ENCODE data around the gene OPN1MW3. TPM values are rescaled to one million over a fixed set of nuclear protein-coding genes. Genes with fewer than 3 reads are reported as not detected.
"Not testable (repeated sequence)": the region's sequence is repeated elsewhere in the genome, so short reads cannot be mapped to it uniquely, and the experiment has no call there.

The OPN1MW3 gene
- polyA plus RNA-seq, 1 donor from 2014 or later = not detected

- Histone ChIP-seq H3K36me3 (ENCODE audit: insufficient read depth, low read length) (no peaks in the 10 kb centered on the region), H3K27me3 (ENCODE audit: insufficient read depth, low read depth, low read length) (no peaks in the 10 kb centered on the region), H3K4me2 (ENCODE audit: low read length) (no peak overlapping the region), H3K9me2 (ENCODE audit: insufficient read depth, low read length) (no peaks in the 10 kb centered on the region), H3K9ac (ENCODE audit: low read length) (no peak overlapping the region), H2AFZ (ENCODE audit: low read depth, low read length) (no peak overlapping the region), H3K9me3 (ENCODE audit: low read length) (no peaks in the 10 kb centered on the region), H3K27ac (ENCODE audit: low read length) (no peak overlapping the region), H3K4me3 (ENCODE audit: low read length) (no peak overlapping the region), H3F3A (ENCODE audit: insufficient read depth, low read length, poor library complexity, severe bottlenecking) (no peaks in the 10 kb centered on the region), H4K20me1 (ENCODE audit: insufficient read depth) (no peaks in the 10 kb centered on the region), H3K79me2 (replicated peaks; ENCODE audit: insufficient read depth, low read length) (no peaks in the 10 kb centered on the region)
- TF ChIP-seq EP300 (conservative IDR thresholded peaks at IDR 0.05; ENCODE audit: poor library complexity, severe bottlenecking) = no peak
- no peak for TF ChIP-seq SMC3 (conservative IDR thresholded peaks at IDR 0.05; ENCODE audit: poor library complexity)
- no peak for TF ChIP-seq EZH2 (IDR thresholded peaks at IDR 0.05; ENCODE audit: borderline replicate concordance, insufficient read depth, low read length, poor library complexity, severe bottlenecking)
- TF ChIP-seq RAD21 (conservative IDR thresholded peaks at IDR 0.05) = no peak
- no peak for TF ChIP-seq MXI1 (conservative IDR thresholded peaks at IDR 0.05; ENCODE audit: poor library complexity, severe bottlenecking)
- TF ChIP-seq TAF1 (IDR thresholded peaks at IDR 0.05; ENCODE audit: low read depth) = no peak
- no peak for TF ChIP-seq CTCF (IDR thresholded peaks at IDR 0.05; ENCODE audit: poor library complexity, severe bottlenecking)
- no peak for TF ChIP-seq REST (IDR thresholded peaks at IDR 0.05; ENCODE audit: borderline replicate concordance)
- TF ChIP-seq POLR2AphosphoS5 (IDR thresholded peaks at IDR 0.05) = no peak
These were observed 40.9 kb downstream of the OPN1MW3 start for GRCh38 chrX:154298312-154298711.

GRCh38 chrX:154300816-154301215 lies 43.4 kb downstream of the OPN1MW3 start:
- Histone ChIP-seq H3K79me2 (replicated peaks; ENCODE audit: insufficient read depth, low read length) (no peaks in the 10 kb centered on the region), H3K4me2 (ENCODE audit: low read length) (no peak overlapping the region), H3K9me3 (ENCODE audit: low read length) (no peaks in the 10 kb centered on the region), H3K9me2 (ENCODE audit: insufficient read depth, low read length) (no peaks in the 10 kb centered on the region), H3K36me3 (ENCODE audit: insufficient read depth, low read length) (no peaks in the 10 kb centered on the region), H3K4me3 (ENCODE audit: low read length) (no peak overlapping the region), H3K9ac (ENCODE audit: low read length) (no peak overlapping the region), H4K20me1 (ENCODE audit: insufficient read depth) (no peaks in the 10 kb centered on the region), H3K27me3 (ENCODE audit: insufficient read depth, low read depth, low read length) (no peaks in the 10 kb centered on the region), H3F3A (ENCODE audit: insufficient read depth, low read length, poor library complexity, severe bottlenecking) (no peaks in the 10 kb centered on the region), H2AFZ (ENCODE audit: low read depth, low read length) (no peak overlapping the region), H3K27ac (ENCODE audit: low read length) (no peak overlapping the region)
- TF ChIP-seq MXI1 (conservative IDR thresholded peaks at IDR 0.05; ENCODE audit: poor library complexity, severe bottlenecking) (no peak), TAF1 (IDR thresholded peaks at IDR 0.05; ENCODE audit: low read depth) (no peak), EP300 (conservative IDR thresholded peaks at IDR 0.05; ENCODE audit: poor library complexity, severe bottlenecking) (no peak), REST (IDR thresholded peaks at IDR 0.05; ENCODE audit: borderline replicate concordance) (no peak), SMC3 (conservative IDR thresholded peaks at IDR 0.05; ENCODE audit: poor library complexity) (no peak), RAD21 (conservative IDR thresholded peaks at IDR 0.05) (no peak)

GRCh38 chrX:154302998-154303397 lies 45.6 kb downstream of the OPN1MW3 start:
- not testable (repeated sequence) for H2AFZ ChIP-seq (ENCODE audit: low read depth, low read length); H3K9me3 ChIP-seq (ENCODE audit: low read length); H3K27me3 ChIP-seq (ENCODE audit: insufficient read depth, low read depth, low read length); H4K20me1 ChIP-seq (ENCODE audit: insufficient read depth); H3K9ac ChIP-seq (ENCODE audit: low read length); H3K4me3 ChIP-seq (ENCODE audit: low read length); H3K79me2 ChIP-seq (replicated peaks; ENCODE audit: insufficient read depth, low read length); H3K36me3 ChIP-seq (ENCODE audit: insufficient read depth, low read length); H3K4me2 ChIP-seq (ENCODE audit: low read length); H3F3A ChIP-seq (ENCODE audit: insufficient read depth, low read length, poor library complexity, severe bottlenecking); H3K9me2 ChIP-seq (ENCODE audit: insufficient read depth, low read length); H3K27ac ChIP-seq (ENCODE audit: low read length)
